Small intestine (tissue), 7 donors: Measurements from ENCODE around the gene CTNND2. TPM values are rescaled to one million over a fixed set of nuclear protein-coding genes. Genes with fewer than 3 reads are reported as not detected.

Source experiments
- DNase-seq, 2 donors: peaks; one replicate each; pipeline versions ENCODE4 v3.0.0 to v3.0.0-alpha.2; 2013
- FAIRE-seq: peaks from 2 replicates; lab custom pipeline; 2012; peaks lifted over from hg19 to GRCh38; lab: Jason Lieb, UNC
- H3K27ac ChIP-seq, 3 donors: one replicate each; pipeline ENCODE4 v1.5.1; 2013; ENCODE audit warnings: low read length in 2 of 3, mild to moderate bottlenecking in 2 of 3, control low read depth in 1 of 3, inconsistent platforms in 1 of 3, low read depth in 1 of 3, moderate library complexity in 1 of 3
- H3K27me3 ChIP-seq, 3 donors: one replicate each; pipeline ENCODE4 v1.6.1; 2013; ENCODE audit warnings: low read length in 3 of 3, inconsistent platforms in 1 of 3; ENCODE audit not compliant: control insufficient read depth in 3 of 3, insufficient read depth in 3 of 3
- H3K36me3 ChIP-seq, 3 donors: one replicate each; pipeline ENCODE4 v1.6.1; 2013; ENCODE audit warnings: low read length in 3 of 3, inconsistent platforms in 1 of 3, low read depth in 1 of 3, mild to moderate bottlenecking in 1 of 3, moderate library complexity in 1 of 3; ENCODE audit not compliant: control insufficient read depth in 3 of 3, insufficient read depth in 2 of 3
- H3K4me1 ChIP-seq, 3 donors: one replicate each; pipeline ENCODE4 v1.6.1; 2013; ENCODE audit warnings: low read length in 2 of 3, inconsistent platforms in 1 of 3, low read depth in 1 of 3, mild to moderate bottlenecking in 1 of 3, moderate library complexity in 1 of 3; ENCODE audit not compliant: control insufficient read depth in 3 of 3, insufficient read depth in 2 of 3
- H3K4me3 ChIP-seq, 3 donors: one replicate each; pipeline ENCODE4 v1.5.1; 2013; ENCODE audit warnings: low read length in 3 of 3, control low read depth in 1 of 3, inconsistent platforms in 1 of 3, low read depth in 1 of 3, mild to moderate bottlenecking in 1 of 3, moderate library complexity in 1 of 3
- H3K9me3 ChIP-seq, 2 donors: one replicate each; pipeline ENCODE4 v1.6.1; 2013; ENCODE audit warnings: low read depth in 1 of 2, low read length in 1 of 2; ENCODE audit not compliant: control insufficient read depth in 2 of 2, insufficient read depth in 1 of 2
- WGBS, 3 donors: extraction: QIAGEN DNeasy Blood & Tissue Kit; methylation state at CpG; one replicate each; pipeline ENCODE4 v1.1.7; 2013; 5-methylcytosine and 5-hydroxymethylcytosine counted together
- polyA plus RNA-seq, 4 donors: library from polyadenylated mRNA; stranded (reverse) in 3 of 4; unstranded in 1 of 4; fragments of 200-250 nt in 3 of 4; fragments of 120-200 nt in 1 of 4; gene quantifications; one replicate each; pipeline versions ENCODE4 v1.2.1 to v1.2.3, GENCODE V29; 2013
- donor health status: healthy with polysubstance abuse.
- donor health status: control.
- donor health status: control.
- donor health status: Bipolar disorder and iron deficiency.
- donor health status: healthy.

Gene CTNND2
- polyA plus RNA-seq, 4 donors, result 1.1 to 3.0 TPM; not detected in 2

DNA sequence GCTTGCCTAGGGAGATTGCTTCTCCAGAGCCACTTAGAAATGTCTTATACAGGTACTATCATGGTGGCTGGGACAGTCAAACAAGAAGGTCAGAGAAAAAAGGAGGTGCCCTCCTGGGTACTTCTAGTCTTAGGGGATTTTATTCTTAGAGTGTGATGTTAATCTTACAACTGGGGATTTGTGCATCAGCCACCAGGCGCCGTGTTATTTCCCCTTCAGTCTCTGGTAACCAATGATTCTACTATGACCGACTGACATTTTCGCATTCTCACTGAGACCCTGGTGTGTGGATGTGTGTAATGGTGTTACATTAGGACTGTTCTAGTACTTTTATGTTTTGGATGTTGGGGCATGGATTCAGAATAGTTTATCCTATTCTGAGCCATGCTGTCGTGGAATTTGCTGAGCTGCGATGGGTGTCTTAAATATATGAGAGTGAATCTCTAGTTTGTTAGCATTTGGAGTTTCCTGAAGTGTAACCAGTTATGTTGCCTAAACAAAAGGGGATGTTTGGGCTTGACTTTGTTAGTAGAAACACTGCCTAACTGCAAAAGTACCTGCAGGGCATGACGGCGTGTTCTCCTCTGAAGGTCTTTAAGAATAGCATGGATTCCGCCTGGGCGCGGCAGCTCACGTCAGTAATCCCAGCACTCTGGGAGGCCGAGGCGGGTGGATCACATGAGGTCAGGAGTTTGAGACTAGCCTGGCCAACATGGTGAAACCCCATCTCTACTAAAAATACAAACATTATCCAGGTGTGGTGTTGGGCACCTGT lies 968.0 kb downstream of the CTNND2 start:
- Histone ChIP-seq H3K27me3 (no peaks in the 10 kb centered on the region), H3K4me3 (no peak overlapping the region), H3K4me1 (no peaks in the 10 kb centered on the region), H3K36me3 (no peaks in the 10 kb centered on the region), H3K27ac (no peak overlapping the region), H3K9me3 (no peaks in the 10 kb centered on the region)
- DNase-seq (no peak), FAIRE-seq (no peak)
- 88 to 95% (median 94%) methylated on average over 14 of the region's 14 CpGs for WGBS, 3 donors

DNA sequence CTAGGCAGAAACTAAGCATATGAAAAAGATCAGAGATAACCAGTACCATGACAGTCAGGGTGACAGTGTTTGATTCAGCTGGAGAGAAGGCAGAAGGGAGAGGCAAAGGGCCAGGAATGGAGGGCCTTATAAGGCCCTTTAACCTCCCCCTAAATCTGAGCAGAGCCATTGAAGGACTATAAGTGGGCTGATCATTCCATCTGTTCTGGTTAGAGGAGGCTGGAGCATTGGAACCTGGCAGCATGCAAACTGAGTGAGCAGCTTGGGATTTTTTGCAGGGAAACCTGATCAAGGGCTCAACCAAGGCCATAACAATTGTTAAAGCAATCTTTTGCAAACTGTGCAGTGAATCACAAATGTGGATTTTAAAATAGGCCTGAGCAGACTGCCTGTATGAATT lies 968.7 kb downstream of the CTNND2 start:
- H3K9me3 ChIP-seq, result no peaks in the 10 kb centered on the region
- no peak overlapping the region for H3K27ac ChIP-seq
- H3K4me1 ChIP-seq, result no peaks in the 10 kb centered on the region
- no peaks in the 10 kb centered on the region for H3K36me3 ChIP-seq
- no peaks in the 10 kb centered on the region for H3K27me3 ChIP-seq
- no peak for DNase-seq
- H3K4me3 ChIP-seq, result no peak overlapping the region
- no peak for FAIRE-seq

- no peaks in the 10 kb centered on the region for H3K4me1 ChIP-seq
- H3K36me3 ChIP-seq, result no peaks in the 10 kb centered on the region
- DNase-seq (no peak), FAIRE-seq (no peak)
- H3K27me3 ChIP-seq, result no peaks in the 10 kb centered on the region
- H3K9me3 ChIP-seq, result no peaks in the 10 kb centered on the region
- WGBS, 3 donors, result 13 to 47% (median 32%) methylated on average over 7 of the region's 7 CpGs
- H3K4me3 ChIP-seq, result no peak overlapping the region
- H3K27ac ChIP-seq, result no peak overlapping the region
Observed at GRCh38 chr5:10934783-10935355, 969.4 kb downstream of the CTNND2 start.

DNA sequence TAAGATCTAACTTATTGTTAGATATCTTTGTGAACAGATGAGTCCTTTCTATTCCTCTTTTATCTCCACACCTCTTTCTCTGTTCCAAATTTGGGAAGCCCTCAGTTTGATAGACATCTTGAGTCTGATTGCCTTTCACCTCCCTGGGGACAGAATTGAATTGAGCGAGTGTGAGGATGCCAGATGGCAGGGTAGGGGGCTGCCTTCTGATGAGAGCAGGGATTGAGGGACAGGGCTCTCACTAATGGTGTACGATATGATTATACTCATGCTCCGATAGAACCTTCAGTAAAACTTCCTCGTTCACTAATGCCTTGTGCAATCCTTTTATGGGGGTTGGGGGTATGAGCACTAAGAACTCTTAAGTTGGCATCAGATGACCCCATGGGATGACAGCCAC lies 971.1 kb downstream of the CTNND2 start:
- FAIRE-seq, result no peak
- Histone ChIP-seq H3K36me3 (no peaks in the 10 kb centered on the region), H3K27me3 (no peaks in the 10 kb centered on the region), H3K4me1 (no peaks in the 10 kb centered on the region), H3K4me3 (no peak overlapping the region), H3K9me3 (no peaks in the 10 kb centered on the region), H3K27ac (no peak overlapping the region)
- WGBS, 3 donors, result 87 to 88% (median 87%) methylated on average over 4 of the region's 4 CpGs
- DNase-seq, result no peak

DNA sequence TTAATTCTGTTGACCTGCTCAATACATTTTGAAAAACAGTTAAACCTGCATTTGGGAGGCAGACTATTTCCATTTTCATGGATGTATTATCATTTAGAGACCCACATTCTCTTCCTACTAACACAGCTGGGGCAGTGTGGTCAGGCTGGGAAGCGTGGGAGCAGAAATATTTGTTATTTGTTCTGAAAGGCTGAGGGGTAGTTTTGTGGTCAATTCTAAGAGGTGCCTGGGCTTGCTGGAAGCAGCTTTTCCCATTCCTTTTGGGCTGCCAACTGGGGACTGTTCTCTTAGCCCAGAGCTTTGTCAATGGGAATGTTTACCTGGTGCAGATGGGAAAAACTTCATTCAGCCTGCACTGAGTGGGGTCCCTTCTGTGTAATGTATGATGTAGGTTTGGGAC lies 971.8 kb downstream of the CTNND2 start:
- no peak for DNase-seq
- Histone ChIP-seq H3K9me3 (no peaks in the 10 kb centered on the region), H3K4me3 (no peak overlapping the region), H3K27me3 (no peaks in the 10 kb centered on the region), H3K4me1 (no peaks in the 10 kb centered on the region), H3K36me3 (no peaks in the 10 kb centered on the region), H3K27ac (no peak overlapping the region)
- FAIRE-seq, result no peak
- 66 to 84% (median 74%) methylated on average over 1 of the region's 1 CpG for WGBS, 3 donors

DNA sequence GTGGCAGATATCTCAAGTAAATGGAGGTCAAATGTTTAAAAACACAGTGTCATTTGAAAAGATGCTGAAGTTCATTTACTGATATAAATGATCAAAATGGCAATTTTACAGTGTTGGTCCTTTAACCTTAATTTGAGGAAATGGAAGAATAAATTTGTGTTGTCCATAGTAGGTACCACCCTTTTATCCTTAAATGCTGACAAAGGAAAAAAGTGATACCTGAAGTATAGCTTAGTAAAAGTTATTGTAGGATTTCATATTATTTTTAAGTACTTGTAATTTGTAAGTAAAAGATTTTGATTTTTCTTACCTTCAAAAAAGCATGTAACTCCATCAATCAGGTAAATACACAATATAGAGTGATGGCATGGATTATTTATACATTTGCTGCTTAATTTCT lies 976.6 kb downstream of the CTNND2 start:
- no peak for FAIRE-seq
- Histone ChIP-seq H3K36me3 (no peaks in the 10 kb centered on the region), H3K4me3 (no peak overlapping the region), H3K27ac (no peak overlapping the region), H3K9me3 (no peaks in the 10 kb centered on the region), H3K27me3 (no peaks in the 10 kb centered on the region), H3K4me1 (no peaks in the 10 kb centered on the region)
- DNase-seq, result no peak

DNA sequence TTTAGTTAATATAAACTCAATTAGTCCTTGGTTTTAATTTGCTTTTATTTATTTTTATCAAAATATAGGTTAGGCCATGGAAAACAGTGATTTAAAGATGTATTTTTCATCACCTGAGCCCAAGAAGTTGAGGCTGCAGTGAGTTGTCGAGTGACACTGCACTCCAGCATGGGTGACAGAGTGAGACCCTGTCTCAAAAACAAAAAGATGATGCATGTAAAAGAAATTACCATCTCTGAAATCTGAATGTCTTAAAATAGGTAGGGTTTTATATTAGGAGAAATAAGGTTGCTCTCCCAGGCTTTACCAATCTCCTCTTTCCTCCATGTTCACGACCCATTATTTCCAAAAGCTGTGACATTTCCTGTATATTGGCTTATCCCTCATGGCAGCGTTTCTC lies 980.9 kb downstream of the CTNND2 start:
- 61 to 67% (median 61%) methylated on average over 3 of the region's 3 CpGs for WGBS, 3 donors
- H3K36me3 ChIP-seq, result no peaks in the 10 kb centered on the region
- no peaks in the 10 kb centered on the region for H3K9me3 ChIP-seq
- DNase-seq (no peak), FAIRE-seq (no peak)
- no peak overlapping the region for H3K4me3 ChIP-seq
- no peaks in the 10 kb centered on the region for H3K27me3 ChIP-seq
- H3K27ac ChIP-seq, result no peak overlapping the region
- H3K4me1 ChIP-seq, result no peaks in the 10 kb centered on the region
